Embryonic facial prominence (tissue), 1 donor: ENCODE measurements around the gene LSR.
"Not testable (repeated sequence)": the region's sequence is repeated elsewhere in the genome, so short reads cannot be mapped to it uniquely, and the experiment has no call there.

ENCODE experiments used
- DNase-seq: peaks from one replicate; pipeline ENCODE4 v3.0.0-alpha.2; 2016; ENCODE audit errors: extremely low spot score

LSR gene

DNA sequence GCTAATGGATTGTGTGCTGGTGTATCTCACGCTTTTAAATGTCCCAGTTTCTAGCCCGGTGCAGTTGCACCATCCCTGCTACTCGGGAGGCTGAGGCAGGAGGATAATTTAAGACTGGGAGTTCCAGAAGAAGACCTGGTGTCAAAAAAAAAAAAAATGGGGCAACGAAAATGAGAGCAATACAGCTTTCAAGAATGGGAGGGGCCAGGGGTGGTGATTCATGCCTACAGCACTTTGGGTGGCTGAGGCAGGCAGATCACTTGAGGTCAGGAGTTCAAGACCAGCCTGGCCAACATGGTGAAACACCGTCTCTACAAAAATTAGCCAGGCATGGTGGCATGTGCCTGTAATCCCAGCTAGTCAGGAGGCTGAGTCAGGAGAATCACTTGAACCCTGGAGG lies 37.3 kb downstream of the LSR start:
- not testable (repeated sequence) for DNase-seq

DNA sequence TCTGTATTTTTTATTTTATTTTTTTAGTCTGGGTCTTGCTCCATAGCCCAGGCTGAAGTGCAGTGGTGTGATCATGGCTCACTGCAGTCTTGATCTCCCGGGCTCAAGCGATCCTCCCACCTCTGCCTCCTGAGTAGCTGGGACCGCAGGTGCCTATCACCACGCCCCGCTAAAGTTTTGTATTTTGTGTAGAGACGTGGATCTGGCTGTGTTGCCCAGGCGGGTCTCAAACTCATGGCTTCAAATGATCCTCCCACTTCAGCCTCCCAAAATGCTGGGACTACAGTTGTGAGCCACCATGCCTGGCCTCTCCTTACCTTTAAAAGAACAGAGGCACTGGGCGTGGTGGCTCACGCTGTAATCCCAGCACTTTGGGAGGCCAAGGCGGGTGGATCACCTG lies 38.9 kb downstream of the LSR start:
- no peak for DNase-seq

DNA sequence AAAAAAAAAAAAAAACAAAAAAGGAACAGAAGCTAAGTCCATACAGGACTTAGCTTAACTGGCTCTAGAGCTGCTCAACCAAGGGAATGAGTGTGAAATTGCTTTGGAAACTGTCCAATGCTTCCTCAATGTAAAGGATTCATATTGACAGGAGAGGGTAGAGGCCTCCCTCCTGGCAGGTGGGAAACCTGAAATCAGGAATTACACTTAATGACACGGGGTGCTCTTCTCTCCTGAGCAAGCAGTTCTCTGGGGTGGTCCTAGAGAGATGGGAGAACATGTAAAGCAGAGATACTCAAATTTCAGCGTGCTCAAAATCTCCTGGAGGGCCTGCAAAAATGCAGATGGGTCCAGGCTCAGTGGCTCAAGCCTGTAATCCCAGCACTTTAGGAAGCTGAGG lies 39.5 kb downstream of the LSR start:
- DNase-seq, result no peak

DNA sequence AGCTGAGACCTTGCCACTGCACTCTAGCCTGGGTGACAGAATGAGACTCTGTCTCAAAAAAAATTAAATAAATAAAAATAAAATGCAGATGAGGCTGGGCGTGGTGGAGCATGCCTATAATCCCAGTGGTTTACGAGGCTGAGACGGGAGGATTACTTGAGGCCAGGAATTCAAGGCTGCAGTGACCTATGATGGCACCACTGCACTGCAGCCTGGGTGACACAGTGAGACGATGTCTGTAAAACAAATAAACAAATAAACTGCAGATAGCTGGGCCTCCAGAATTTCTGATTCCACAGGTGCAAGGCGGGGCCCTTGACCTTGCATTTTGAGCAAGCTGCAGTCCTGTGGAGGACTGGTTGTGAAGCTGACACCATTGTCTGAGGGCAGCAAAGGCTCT lies 40.1 kb downstream of the LSR start:
- no peak for DNase-seq

GRCh38 chr19:35290381-35291127 lies 41.8 kb downstream of the LSR start:
- DNase-seq, result no peak

DNA sequence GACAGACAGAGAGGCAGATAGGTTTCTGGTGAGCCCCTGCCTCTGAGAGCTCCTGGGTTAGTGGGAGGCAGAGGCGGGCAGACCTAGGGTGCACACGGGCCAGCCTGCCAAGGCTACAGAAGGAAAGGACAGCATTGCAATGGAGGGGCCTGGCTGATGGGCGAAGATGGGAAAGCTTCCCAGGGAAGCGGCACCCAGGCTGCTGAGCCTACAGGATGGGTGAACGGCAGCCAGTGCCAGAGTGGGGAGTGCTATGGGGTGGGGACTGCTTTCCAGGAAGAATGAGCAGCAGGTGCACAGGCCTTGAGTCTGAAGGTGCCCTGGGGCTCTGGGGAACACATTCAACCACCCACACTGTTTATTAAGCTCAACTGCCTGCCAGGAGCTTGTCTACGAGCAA lies 42.5 kb downstream of the LSR start:
- no peak for DNase-seq

- DNase-seq, result no peak
These were observed 43.1 kb downstream of the LSR start, which contains the start of gene MAG for GRCh38 chr19:35291916-35292315. Gene MAG, plus strand, starts transcription at chr19:35292161. Its CDS starts 3,248 bp downstream, at chr19:35295409.

GRCh38 chr19:35292421-35293362 lies 43.9 kb downstream of the LSR start:
- DNase-seq, result no peak

DNA sequence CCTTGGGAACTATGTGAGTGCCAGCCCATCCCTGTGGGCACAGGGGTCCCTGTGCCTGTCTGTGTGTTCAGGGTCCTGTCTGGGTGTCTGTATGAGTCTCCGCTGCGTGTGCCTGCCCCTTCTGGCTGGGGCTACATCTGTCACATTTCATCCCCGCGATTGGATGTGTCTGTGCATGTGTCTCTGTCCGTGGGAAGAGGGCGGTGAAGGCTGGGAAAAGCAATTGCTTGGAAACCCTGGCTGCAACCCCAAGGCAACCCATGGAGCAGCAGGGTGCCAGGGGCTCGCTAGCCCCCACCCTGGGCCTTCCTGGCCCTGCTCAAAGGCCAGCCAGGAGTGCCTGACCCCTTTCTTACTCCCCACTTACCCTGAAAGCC lies 44.5 kb downstream of the LSR start:
- no peak for DNase-seq

GRCh38 chr19:35293808-35294207 lies 45.0 kb downstream of the LSR start:
- DNase-seq, result no peak

DNA sequence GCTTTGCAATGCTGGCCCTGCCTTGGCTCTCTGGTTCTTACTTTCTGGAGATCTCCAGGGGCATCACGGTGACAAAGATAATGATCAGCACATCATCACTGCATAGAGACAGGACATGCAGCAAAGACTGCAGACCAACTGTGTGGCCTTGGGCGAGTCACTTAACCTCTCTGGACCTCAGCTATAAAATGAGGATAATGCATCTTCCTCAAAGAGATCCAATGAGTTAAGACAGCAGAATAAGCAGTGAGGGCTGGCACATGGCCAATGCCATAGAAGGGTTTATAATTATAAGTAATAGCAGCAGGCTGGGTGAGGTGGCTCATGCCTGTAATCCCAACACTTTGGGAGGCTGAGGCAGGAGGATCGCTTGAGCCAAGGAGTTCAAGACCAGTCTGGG lies 45.5 kb downstream of the LSR start:
- DNase-seq, result no peak

- DNase-seq, result no peak
These were observed 46.3 kb downstream of the LSR start for GRCh38 chr19:35294859-35295791.

GRCh38 chr19:35295792-35296462 lies 47.1 kb downstream of the LSR start:
- no peak for DNase-seq

GRCh38 chr19:35296644-35297514 lies 48.1 kb downstream of the LSR start:
- no peak for DNase-seq

DNA sequence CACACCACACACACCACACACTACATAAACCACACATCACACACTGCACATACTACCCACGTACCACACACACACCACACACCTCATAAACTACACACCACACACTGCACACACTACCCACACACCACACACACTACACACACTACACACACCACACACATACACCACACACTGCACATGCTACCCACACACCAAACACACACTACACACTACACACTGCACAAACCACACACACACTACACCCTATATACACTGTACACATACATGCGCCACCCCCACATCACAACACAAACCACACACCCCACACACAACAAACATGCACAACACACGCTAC lies 48.7 kb downstream of the LSR start:
- no peak for DNase-seq

GRCh38 chr19:35297922-35298321 lies 49.1 kb downstream of the LSR start:
- no peak for DNase-seq

- no peak for DNase-seq
These were observed 49.8 kb downstream of the LSR start for GRCh38 chr19:35298561-35298972.

GRCh38 chr19:35299523-35300338 lies 50.9 kb downstream of the LSR start:
- no peak for DNase-seq

DNA sequence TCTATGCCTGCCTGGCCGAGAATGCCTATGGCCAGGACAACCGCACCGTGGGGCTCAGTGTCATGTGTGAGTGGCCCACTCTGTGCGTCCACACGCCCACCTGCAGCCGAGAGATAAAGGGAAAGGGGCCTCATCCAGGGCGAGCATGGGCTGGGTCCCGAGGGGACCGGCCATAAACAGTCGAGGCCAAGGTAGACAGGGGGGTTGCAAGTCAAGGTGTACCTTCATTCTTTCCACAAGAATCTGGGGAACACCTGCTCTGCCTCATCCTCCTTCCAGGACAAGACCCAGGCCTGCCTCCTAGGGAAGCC lies 51.5 kb downstream of the LSR start:
- no peak for DNase-seq

GRCh38 chr19:35301961-35302360 lies 53.2 kb downstream of the LSR start:
- DNase-seq, result no peak
